Thoracic aorta (tissue), 2 donors: ENCODE data around the gene BAG5. TPM values are rescaled to one million over a fixed set of nuclear protein-coding genes. Genes with fewer than 3 reads are reported as not detected.
A peak's percentile ranks its signal among the peaks of the same experiment; 100 is the strongest.

Source experiments
- ATAC-seq: fragments of 150-250 bp; one replicate; pipeline ENCODE4 v1.8.0; 2017; ENCODE audit warnings: low read depth; ENCODE audit not compliant: insufficient number of reproducible peaks, low FRiP score
- DNase-seq: peaks from one replicate; pipeline ENCODE4 v3.0.0-alpha.2; 2020; ENCODE audit warnings: low spot score
- H3K27ac ChIP-seq, 2 donors: fragments of 200-600 bp; sonication (generic); 1 replicate in 1 of 2; 2 replicates in 1 of 2; pipeline ENCODE4 v1.5.1; 2016; ENCODE audit warnings: mild to moderate bottlenecking in 2 of 2, moderate library complexity in 2 of 2
- H3K27me3 ChIP-seq: fragments of 200-600 bp; sonication (generic); replicated peaks from 2 replicates; pipeline ENCODE4 v1.6.0; 2016; ENCODE audit warnings: mild to moderate bottlenecking; ENCODE audit not compliant: insufficient read depth
- H3K36me3 ChIP-seq: fragments of 200-600 bp; sonication (generic); one replicate; pipeline ENCODE4 v1.5.1; 2016
- H3K4me1 ChIP-seq, 2 donors: fragments of 200-600 bp; sonication (generic); 1 replicate in 1 of 2; 2 replicates in 1 of 2; pipeline versions ENCODE4 v1.5.1 to v1.6.0; 2016; ENCODE audit warnings: low read depth in 2 of 2, mild to moderate bottlenecking in 1 of 2; ENCODE audit not compliant: control insufficient read depth in 1 of 2
- H3K4me3 ChIP-seq: fragments of 200-600 bp; sonication (generic); 2 replicates; pipeline ENCODE4 v1.5.1; 2016; ENCODE audit warnings: mild to moderate bottlenecking
- H3K9me3 ChIP-seq: fragments of 200-600 bp; sonication (generic); 2 replicates; pipeline ENCODE4 v1.5.1; 2016
- CTCF ChIP-seq: fragments of 200-600 bp; sonication (generic); IDR thresholded peaks from one replicate; pipeline ENCODE4 v1.5.1; 2019; ENCODE audit warnings: antibody characterized with exemption
- total RNA-seq, 2 donors: library from RNA; depleted of rRNA; stranded (reverse); fragments of >200 nt; gene quantifications; one replicate each; pipeline versions ENCODE4 v1.1.0 to v1.2.3, GENCODE V29; 2016

The BAG5 gene
- total RNA-seq, 2 donors from 2014 or later, result 21.0 to 34.9 TPM

- ATAC-seq, result peak; percentile 41
- Histone ChIP-seq H3K4me3 (peak overlapping the region; percentile 70), H3K4me1 (peaks cover 30 to 43% of the 10 kb centered on the region in 2 donors), H3K36me3 (no peaks in the 10 kb centered on the region), H3K9me3 (no peaks in the 10 kb centered on the region), H3K27me3 (no peaks in the 10 kb centered on the region), H3K27ac (peak overlapping the region; percentile 90 to 100)
- no peak for DNase-seq
- TF ChIP-seq CTCF, result no peak
Observed at GRCh38 chr14:103552011-103552845, 10.2 kb downstream of the BAG5 start.

- peak overlapping the region; percentile 90 to 100 for H3K27ac ChIP-seq
- H3K27me3 ChIP-seq, result no peaks in the 10 kb centered on the region
- DNase-seq (no peak), ATAC-seq (no peak)
- no peaks in the 10 kb centered on the region for H3K9me3 ChIP-seq
- H3K4me3 ChIP-seq, result peak overlapping the region; percentile 70
- peaks cover 30 to 49% of the 10 kb centered on the region in 2 donors for H3K4me1 ChIP-seq
- TF ChIP-seq CTCF, result no peak
- no peaks in the 10 kb centered on the region for H3K36me3 ChIP-seq
Observed at GRCh38 chr14:103551338-103551762, 11.1 kb downstream of the BAG5 start.

- H3K4me3 ChIP-seq, result peak overlapping the region; percentile 70
- H3K9me3 ChIP-seq, result no peaks in the 10 kb centered on the region
- H3K27me3 ChIP-seq, result no peaks in the 10 kb centered on the region
- ATAC-seq (no peak), DNase-seq (no peak)
- TF ChIP-seq CTCF, result no peak
- H3K27ac ChIP-seq, result peak overlapping the region; percentile 90 to 100
- H3K36me3 ChIP-seq, result no peaks in the 10 kb centered on the region
- H3K4me1 ChIP-seq, result peaks cover 30 to 49% of the 10 kb centered on the region in 2 donors
Observed at GRCh38 chr14:103550451-103551337, 11.8 kb downstream of the BAG5 start.

GRCh38 chr14:103549361-103550311, 12.8 kb downstream of the BAG5 start:
- Histone ChIP-seq H3K27me3 (no peaks in the 10 kb centered on the region), H3K4me1 (peaks cover 30 to 48% of the 10 kb centered on the region in 2 donors), H3K4me3 (peak overlapping the region; percentile 70), H3K27ac (peak overlapping the region; percentile 90 to 100), H3K36me3 (no peaks in the 10 kb centered on the region), H3K9me3 (no peaks in the 10 kb centered on the region)
- no peak for TF ChIP-seq CTCF
- ATAC-seq (no peak), DNase-seq (no peak)
